SU-DHL-6 (cell line): Measurements from ENCODE around the gene LAPTM4A.
A peak's percentile ranks its signal among the peaks of the same experiment; 100 is the strongest.

ENCODE experiments used
- H2AFZ ChIP-seq: fragments of 200-600 bp; sonication (generic); 2 replicates; pipeline ENCODE4 v1.6.1; 2014; ENCODE audit warnings: low read depth, mild to moderate bottlenecking, moderate library complexity, mixed read lengths, antibody characterized with exemption, low read length; ENCODE audit not compliant: severe bottlenecking
- H3F3A ChIP-seq: fragments of 200-600 bp; shearing (Covaris generic); 2 replicates; pipeline ENCODE4 v1.6.0; 2016; ENCODE audit warnings: antibody characterized with exemption, mild to moderate bottlenecking; ENCODE audit not compliant: insufficient read depth
- H3K27ac ChIP-seq: fragments of 200-600 bp; sonication (generic); 2 replicates; pipeline ENCODE4 v1.5.1; 2016; ENCODE audit warnings: low read depth, mild to moderate bottlenecking, low read length, moderate library complexity, mixed read lengths
- H3K27me3 ChIP-seq: fragments of 200-600 bp; sonication (generic), shearing (Covaris generic); 2 replicates; pipeline ENCODE4 v1.6.0; 2014; ENCODE audit warnings: mild to moderate bottlenecking, low read length
- H3K36me3 ChIP-seq: fragments of 200-600 bp; sonication (generic); 2 replicates; pipeline ENCODE4 v1.6.1; 2014; ENCODE audit warnings: mild to moderate bottlenecking, low read length, mixed read lengths
- H3K4me2 ChIP-seq: fragments of 300-600, 200-600 bp; shearing (Covaris generic), sonication (generic); 2 replicates; pipeline ENCODE4 v1.6.0; 2014; ENCODE audit warnings: low read length, low read depth, mild to moderate bottlenecking; ENCODE audit not compliant: poor library complexity, severe bottlenecking
- H3K4me3 ChIP-seq: fragments of 200-600 bp; sonication (generic); 2 replicates; pipeline ENCODE4 v1.5.1; 2014; ENCODE audit warnings: antibody characterized with exemption, low read length, mild to moderate bottlenecking, mixed read lengths; ENCODE audit not compliant: insufficient read depth, poor library complexity, severe bottlenecking
- H3K79me2 ChIP-seq: fragments of 200-600 bp; sonication (generic); 2 replicates; pipeline ENCODE4 v1.6.1; 2014; ENCODE audit warnings: mild to moderate bottlenecking, low read length, moderate library complexity; ENCODE audit not compliant: insufficient read depth
- H3K9ac ChIP-seq: fragments of 200-600 bp; sonication (generic); 2 replicates; pipeline ENCODE4 v1.7.0; 2014; ENCODE audit warnings: mild to moderate bottlenecking, low read length
- H3K9me2 ChIP-seq: fragments of 200-600 bp; sonication (generic); replicated peaks from 2 replicates; pipeline ENCODE4 v1.6.1; 2014; ENCODE audit warnings: low read length; ENCODE audit not compliant: insufficient read depth
- H3K9me3 ChIP-seq: fragments of 200-600 bp; sonication (generic); 2 replicates; pipeline ENCODE4 v1.6.1; 2014; ENCODE audit warnings: low read length, mixed read lengths; ENCODE audit not compliant: insufficient read depth
- H4K20me1 ChIP-seq: fragments of 200-600 bp; sonication (generic); 2 replicates; pipeline ENCODE4 v1.6.1; 2014; ENCODE audit warnings: low read depth, mild to moderate bottlenecking, antibody characterized with exemption, low read length, moderate library complexity, mixed read lengths
- EZH2phosphoT487 ChIP-seq: fragments of 200-600 bp; sonication (generic), shearing (Covaris generic); conservative IDR thresholded peaks from 2 replicates; pipeline ENCODE4 v1.6.1; 2018; ENCODE audit warnings: mild to moderate bottlenecking, antibody characterized with exemption, low read length, moderate library complexity, mixed read lengths
- TF ChIP-seq, protein P1 (sequence below): fragments of 200-600 bp; sonication (generic); IDR thresholded peaks from one replicate; pipeline ENCODE4 v1.5.1; 2017; ENCODE audit warnings: antibody characterized with exemption, mild to moderate bottlenecking, low read length, moderate library complexity; ENCODE audit not compliant: insufficient read depth, poor library complexity, severe bottlenecking

The LAPTM4A gene

DNA sequence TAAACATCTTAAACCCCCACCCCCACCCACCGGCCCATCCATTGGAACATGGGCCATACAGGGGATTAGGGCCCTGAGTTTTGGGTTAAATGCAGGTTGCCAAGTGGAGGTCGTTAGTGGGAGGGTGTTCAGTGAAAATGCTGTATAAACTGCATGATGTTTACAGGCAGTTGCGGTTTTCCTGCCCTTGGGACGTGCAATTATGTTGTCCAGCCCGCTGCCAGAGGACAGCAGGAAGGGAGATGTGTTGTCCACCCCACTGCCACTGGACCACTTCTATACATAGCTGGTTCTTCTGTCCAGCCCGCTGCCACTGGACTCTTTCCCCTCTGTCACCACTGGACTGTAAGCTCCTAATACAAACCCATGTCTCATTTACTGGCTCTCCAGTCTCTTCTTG is 2.7 kb upstream of the LAPTM4A start:
- Histone ChIP-seq H2AFZ (no peak overlapping the region), H3K9me3 (no peaks in the 10 kb centered on the region), H3K4me2 (no peak overlapping the region), H3F3A (no peaks in the 10 kb centered on the region), H4K20me1 (no peaks in the 10 kb centered on the region; the same call in 1 of the 2 replicates), H3K9me2 (no peaks in the 10 kb centered on the region), H3K27me3 (no peaks in the 10 kb centered on the region), H3K79me2 (peaks cover 20% of the 10 kb centered on the region), H3K36me3 (no peaks in the 10 kb centered on the region), H3K9ac (no peak overlapping the region), H3K4me3 (no peak overlapping the region), H3K27ac (no peak overlapping the region)
- TF ChIP-seq, protein P1, sequence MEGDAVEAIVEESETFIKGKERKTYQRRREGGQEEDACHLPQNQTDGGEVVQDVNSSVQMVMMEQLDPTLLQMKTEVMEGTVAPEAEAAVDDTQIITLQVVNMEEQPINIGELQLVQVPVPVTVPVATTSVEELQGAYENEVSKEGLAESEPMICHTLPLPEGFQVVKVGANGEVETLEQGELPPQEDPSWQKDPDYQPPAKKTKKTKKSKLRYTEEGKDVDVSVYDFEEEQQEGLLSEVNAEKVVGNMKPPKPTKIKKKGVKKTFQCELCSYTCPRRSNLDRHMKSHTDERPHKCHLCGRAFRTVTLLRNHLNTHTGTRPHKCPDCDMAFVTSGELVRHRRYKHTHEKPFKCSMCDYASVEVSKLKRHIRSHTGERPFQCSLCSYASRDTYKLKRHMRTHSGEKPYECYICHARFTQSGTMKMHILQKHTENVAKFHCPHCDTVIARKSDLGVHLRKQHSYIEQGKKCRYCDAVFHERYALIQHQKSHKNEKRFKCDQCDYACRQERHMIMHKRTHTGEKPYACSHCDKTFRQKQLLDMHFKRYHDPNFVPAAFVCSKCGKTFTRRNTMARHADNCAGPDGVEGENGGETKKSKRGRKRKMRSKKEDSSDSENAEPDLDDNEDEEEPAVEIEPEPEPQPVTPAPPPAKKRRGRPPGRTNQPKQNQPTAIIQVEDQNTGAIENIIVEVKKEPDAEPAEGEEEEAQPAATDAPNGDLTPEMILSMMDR: no peak
- no peak for TF ChIP-seq EZH2phosphoT487

DNA sequence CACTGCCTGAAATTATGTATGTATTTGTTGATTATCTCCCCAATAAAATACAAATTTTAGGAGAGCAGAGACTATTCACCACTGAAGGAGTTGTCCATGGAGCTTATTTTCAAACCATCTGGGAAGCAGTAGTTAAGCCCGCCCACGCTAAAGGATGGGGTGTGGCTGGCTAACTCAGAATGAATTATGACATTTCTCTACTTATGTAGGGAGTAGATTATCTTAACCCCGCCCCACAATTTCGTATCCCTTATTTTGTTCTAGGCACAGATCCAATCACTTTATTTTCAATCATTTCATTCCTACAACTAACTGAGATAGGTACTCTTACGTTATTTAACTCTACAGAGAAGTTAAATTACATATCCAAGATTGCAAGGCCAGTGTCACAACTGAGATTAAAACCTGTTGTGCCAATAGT is 1.4 kb upstream of the LAPTM4A start:
- Histone ChIP-seq H3K36me3 (no peaks in the 10 kb centered on the region), H3K9ac (peak overlapping the region; percentile 73), H3K4me2 (peak overlapping the region; percentile 94), H3F3A (no peaks in the 10 kb centered on the region), H3K9me3 (no peaks in the 10 kb centered on the region), H3K9me2 (no peaks in the 10 kb centered on the region), H2AFZ (peak overlapping the region; percentile 47), H3K4me3 (peak overlapping the region; percentile 59), H3K79me2 (peaks cover 33% of the 10 kb centered on the region), H3K27ac (no peak overlapping the region), H3K27me3 (no peaks in the 10 kb centered on the region), H4K20me1 (peaks cover 5% of the 10 kb centered on the region; the same call in 1 of the 2 replicates)
- TF ChIP-seq EZH2phosphoT487: no peak
- TF ChIP-seq, protein P1: no peak

DNA sequence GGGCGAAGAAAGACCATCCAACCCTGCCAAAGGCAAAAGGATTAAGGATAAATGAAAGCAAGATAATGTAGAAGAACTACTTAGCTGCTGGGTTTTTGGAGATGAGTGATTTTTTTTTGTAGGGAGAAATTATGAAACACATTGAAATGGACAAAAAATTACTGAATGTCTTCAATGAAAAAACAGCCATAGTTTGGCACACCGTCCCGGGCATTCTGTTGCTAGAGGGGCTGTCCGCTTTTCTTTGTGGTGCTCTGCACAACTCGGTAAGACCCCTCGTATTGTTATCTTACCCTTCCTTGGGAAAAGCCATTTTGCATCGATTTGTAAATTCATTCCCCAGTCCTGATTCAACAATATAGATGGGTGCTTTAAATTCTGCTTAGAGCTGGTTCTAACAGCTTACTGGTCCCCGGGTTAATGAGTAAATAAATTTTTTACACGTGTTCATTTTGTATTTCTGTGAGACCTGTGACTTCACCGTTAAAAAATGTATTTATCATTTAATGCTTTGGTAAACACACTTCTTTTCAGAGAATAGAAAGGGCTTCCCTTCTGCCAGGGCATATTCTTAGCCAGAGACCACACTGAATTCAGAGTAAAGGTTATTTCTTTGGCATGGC is 912 bp upstream of the LAPTM4A start:
- H3K36me3 ChIP-seq: no peaks in the 10 kb centered on the region
- H3K27ac ChIP-seq: peak overlapping the region; percentile 57; the same call in 1 of the 2 replicates
- H2AFZ ChIP-seq: peak overlapping the region; percentile 47

More for the DNA sequence above, 912 bp upstream of the LAPTM4A start:
- H3K79me2 ChIP-seq: peaks cover 38% of the 10 kb centered on the region
- peak overlapping the region; percentile 73 for H3K9ac ChIP-seq
- peak overlapping the region; percentile 59 for H3K4me3 ChIP-seq
- peak overlapping the region; percentile 94 for H3K4me2 ChIP-seq
- no peaks in the 10 kb centered on the region for H3K9me2 ChIP-seq
- H3K27me3 ChIP-seq: no peaks in the 10 kb centered on the region
- TF ChIP-seq EZH2phosphoT487: no peak
- TF ChIP-seq, protein P1: no peak
- no peaks in the 10 kb centered on the region for H3F3A ChIP-seq
- H4K20me1 ChIP-seq: peaks cover 7% of the 10 kb centered on the region; the same call in 1 of the 2 replicates
- H3K9me3 ChIP-seq: no peaks in the 10 kb centered on the region
